ENCODE measurements around the gene UACA.
"Not testable (repeated sequence)": the region's sequence is repeated elsewhere in the genome, so short reads cannot be mapped to it uniquely, and the experiment has no call there.

The UACA gene

GRCh38 chr15:70707686-70708300 lies 55.6 kb downstream of the UACA start:
- DNase-seq: no peak

GRCh38 chr15:70704731-70705130 lies 58.6 kb downstream of the UACA start:
- DNase-seq: no peak

DNA sequence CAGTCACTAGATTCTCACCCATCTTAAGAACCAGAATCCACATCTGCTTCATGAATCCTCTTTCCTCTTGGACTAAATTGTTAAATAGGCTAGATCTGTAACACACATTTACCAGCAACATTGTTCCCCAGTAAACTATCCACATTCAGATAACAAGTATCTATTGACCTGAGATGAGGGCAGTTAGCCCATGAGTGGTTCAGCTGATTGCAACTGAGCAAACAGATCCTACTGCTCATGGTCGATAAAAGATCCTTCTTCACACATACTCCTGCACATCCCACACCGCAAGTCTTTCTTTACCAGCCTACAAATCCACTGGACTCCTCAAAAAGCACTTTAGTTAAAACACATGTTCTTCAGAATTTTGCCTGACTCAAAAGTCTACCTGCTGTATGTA lies 59.2 kb downstream of the UACA start:
- DNase-seq: no peak

DNA sequence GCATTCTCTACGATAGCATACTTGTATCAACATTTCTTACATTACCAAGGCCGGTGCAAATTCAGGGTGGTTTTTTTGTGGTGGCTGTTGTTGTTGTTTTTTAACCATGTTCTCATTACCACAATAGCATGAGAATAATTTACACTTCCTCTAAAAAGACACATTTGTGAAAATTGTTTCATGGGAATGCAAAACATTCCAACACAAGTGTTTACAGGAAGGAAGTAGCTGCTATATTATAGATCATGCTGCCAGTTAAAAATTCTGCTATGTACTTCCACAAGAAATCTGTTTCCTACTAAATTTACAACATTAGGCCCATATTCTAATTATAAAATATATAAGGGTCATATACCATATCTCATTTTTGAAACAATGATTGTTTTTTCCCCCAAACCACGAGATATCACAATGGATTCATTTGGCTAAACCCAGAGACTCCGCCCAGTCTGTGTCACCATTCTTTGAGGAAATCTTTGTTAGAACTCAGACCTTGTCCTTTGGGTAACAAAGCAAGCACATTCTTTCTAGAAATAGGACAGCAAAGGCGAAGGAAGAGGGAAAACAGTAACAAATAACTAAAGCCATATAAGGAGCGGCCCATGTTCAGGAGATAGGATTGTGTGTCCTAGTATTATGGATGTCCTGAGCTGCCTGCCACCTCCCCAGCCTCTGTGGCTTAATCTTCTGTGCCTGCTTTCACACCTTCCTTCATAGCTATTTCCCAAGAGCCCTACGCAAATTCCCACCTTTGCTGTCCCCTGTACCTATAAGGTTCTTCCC lies 60.1 kb downstream of the UACA start:
- no peak for DNase-seq

- DNase-seq: no peak
Measured at GRCh38 chr15:70702584-70702983, 60.8 kb downstream of the UACA start.

DNA sequence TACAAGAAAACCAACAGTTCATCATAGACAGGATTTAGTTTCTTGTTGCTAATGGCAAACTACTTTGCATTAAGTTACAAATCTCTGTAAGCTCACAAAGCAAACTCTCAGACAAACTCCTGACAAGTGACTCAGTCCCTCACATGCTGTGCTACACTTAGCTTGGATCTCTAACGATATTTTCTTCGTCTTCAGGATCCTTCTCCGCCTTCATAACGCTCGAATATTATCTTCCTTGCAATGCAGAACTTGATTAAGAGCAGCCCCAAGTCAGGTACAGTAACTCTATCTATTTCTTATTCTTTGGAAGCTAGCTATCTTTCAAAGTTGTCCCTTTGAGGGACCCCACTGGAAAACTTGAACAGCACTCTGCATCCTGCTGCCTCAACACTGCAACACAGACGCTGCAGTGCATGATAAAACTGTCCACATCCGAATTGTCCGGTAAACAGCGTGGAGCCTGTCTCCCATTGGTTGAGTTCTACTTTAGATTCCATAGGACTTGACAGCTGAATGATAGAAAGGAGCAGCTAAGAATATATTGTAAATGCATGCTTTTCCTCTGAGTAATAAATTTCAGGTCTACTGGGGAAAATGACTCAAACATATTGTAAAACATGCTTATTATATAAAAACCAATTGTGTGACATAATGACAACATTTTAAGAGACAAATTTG lies 61.3 kb downstream of the UACA start:
- no peak for DNase-seq

DNA sequence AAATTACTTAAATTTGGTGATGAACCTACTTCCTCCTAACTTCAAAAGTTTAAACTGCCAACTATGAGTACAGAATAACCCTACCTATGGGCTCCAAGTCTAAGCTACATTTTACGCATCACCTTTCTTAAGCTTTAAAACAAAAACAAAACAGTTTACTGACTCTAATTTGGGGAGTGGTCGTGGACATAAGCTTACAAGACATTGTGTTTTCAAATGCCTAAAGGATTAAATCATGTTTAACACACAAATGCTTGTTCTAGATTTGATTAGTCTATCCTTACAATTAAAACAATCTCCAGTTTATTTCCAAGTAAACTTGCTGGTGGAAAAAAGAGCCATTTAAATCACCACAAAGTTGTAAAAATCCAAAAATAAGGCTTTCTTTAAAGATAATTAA lies 62.2 kb downstream of the UACA start:
- no peak for DNase-seq

DNA sequence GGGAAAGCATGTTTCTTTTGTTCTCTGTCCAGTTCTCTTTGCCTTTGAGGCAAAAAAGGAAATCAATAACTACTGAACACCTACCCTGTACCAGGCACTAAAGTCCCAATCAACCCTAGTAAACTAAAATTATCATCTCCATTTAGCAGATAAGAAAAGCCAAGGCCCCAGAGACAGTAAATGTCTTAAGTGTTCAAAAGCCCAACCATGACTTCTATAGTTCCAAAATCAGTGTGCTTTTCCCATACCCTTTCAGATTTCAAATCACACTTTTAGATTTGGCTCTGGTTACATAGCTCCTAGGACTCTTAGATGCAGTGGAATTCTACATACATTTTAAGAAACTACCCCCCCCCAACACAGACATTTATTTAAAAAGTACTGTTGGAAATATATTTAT lies 63.5 kb downstream of the UACA start:
- DNase-seq: no peak

DNA sequence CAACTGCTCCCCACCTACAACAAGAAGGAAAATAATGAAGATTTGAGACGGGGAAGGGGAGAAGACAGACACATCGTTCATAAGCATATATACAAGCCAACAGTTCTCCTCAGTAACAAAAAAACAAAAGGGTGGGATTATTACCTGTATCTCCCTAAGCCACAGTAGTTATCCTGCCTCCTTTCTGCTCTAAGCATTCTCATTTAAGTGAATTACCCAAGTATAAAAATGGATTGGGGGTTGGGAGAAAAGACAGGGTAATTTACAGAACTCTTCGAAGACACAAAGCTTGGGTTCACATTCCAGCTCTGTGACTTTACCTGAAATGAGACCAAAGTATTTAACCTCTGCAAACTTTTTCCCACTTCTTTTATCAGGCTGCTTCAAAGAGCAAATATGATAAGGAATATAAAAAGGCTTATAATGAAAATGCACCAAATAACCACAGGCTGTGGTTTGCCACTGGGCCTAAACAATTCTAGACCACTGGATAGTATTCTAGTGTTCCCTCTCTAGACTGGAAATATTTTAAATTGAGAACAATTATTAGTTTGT lies 64.4 kb downstream of the UACA start:
- DNase-seq: no peak

DNA sequence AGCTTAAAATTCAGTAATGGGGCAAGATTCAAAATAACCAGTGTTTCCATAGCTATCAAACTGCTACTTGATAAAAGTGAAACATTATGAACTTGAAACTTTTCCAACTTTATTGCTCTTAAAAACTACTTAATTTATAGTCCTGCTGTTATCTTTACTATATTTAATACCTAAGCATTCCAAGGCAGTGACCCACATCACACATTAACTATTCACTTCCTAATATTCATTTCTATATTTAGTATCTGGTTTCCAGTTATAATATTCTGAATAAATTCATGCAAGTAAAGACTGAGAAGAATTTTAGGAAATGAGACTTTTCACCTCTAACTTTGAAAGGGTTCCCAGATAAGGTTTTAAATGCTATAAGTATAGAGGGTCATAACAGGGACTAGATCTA lies 64.9 kb downstream of the UACA start:
- no peak for DNase-seq

GRCh38 chr15:70690491-70691276 lies 72.7 kb downstream of the UACA start:
- no peak for DNase-seq

GRCh38 chr15:70690021-70690420 lies 73.3 kb downstream of the UACA start:
- DNase-seq: no peak

DNA sequence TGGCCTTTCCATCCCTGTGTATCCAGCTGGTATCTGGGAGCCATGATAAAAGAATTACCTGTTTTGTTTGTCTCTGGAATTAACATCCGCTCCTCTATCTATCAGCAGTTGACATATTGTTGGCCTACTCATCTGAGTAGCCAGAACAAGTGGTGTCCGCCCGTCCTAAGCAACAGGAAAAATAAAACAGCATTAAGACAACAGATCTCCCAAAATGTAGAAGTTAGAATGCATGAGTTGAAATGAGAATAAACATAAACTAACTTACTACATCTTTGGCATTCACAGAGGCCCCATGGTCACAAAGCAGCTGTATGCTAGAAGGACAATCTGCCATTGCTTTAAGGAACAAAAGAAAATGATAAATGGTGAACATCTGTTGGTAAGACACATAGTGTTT lies 75.9 kb downstream of the UACA start:
- DNase-seq: no peak

GRCh38 chr15:70680817-70681216 lies 82.5 kb downstream of the UACA start:
- DNase-seq: no peak

DNA sequence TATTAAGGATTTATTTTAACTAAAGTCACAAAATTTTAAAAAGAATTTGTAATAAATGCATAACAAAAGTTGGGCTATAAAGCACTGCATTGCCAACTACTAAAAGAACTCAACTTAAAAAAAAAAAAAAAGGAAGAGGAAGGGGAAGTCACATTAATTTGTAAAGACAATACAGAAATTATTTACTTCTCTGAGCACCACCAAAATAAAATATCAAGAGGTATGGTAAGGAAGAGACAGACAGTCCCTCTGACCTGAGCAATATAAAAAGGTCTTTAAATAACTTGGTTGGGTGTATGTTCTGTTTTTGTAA lies 83.5 kb downstream of the UACA start:
- DNase-seq: no peak

- peak in 1 of 2 donors; percentile 60 for DNase-seq
Measured at GRCh38 chr15:70672081-70672480, 91.3 kb downstream of the UACA start.

- DNase-seq: peak in 1 of 2 donors; percentile 28
Measured at GRCh38 chr15:70670680-70671079, 92.7 kb downstream of the UACA start.

DNA sequence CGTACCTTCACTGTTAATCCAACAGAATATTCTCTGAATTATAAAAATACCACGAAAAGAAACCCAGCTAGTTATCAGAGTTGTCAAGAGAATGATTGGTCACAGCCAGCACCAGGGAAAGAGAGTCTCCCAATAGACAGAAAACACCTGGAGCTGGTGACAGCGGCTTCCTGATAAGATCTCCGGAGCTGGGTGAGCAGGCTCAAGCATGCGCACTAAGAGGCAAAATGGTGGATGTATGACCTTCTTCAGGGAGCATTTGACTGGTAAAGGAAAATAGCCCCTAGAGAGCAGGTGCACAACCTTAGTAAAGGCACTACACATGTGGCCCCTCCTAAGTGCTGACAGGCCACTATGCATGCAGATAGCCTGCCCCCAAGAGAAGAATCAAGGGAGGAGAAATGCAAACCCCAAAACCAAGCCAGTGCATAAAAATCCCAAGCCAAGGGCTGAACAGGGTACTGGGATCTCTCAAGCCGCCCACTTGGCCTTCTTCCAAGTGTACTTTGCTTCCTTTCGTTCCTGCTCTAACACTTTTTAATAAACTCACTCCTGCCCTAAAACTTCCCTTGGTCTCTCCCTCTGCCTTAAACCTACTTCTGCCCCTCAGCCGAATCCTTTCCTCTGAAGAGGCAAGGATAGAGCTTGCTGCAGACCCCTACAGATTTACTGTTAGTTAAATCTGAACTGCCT lies 93.2 kb downstream of the UACA start:
- no peak for DNase-seq

DNA sequence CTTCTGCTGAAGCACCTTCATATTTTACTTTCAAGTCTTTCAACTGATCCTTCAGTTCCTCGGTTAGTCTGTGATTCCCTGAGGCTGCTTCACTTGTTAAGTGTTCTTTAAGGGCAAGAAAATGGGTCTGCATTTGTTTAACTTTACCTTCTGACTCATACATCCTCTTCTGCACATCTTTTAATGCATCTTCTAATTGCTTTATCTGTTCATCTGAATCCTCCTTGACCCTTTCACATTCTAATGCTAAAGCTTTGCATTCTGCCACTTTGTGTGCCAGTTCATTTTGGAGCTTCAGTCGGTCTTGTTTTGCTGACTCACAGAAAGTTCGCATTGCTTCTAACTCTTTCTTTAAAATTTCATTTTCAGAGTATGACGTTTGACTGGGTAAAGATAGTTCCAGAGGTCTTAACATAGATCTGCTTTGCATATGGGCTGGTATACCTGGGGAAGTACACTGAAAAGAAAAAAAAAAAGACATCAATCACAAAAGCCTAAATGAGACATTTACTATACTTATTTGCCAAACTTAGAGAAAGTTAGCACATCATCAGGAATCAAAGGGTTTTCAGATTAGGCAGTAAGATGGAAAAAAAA lies 94.3 kb downstream of the UACA start:
- no peak for DNase-seq

DNA sequence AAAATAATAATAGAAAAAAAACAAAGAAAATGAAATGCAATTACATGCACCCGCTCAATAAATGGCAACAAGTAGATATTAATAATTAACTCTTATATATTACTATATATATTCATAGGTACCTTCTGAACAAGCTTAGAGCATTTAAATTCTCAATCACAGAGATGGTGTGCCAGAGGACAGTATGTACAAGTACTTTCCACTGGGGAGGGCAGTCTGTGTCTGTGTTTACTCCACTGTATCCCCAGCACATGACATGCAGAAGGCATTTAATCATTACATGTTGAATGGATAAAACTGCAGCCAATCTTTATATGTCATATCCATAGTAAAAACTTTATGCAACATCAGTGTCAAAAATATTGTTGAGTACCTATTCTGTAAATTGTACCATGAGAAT lies 97.8 kb downstream of the UACA start:
- DNase-seq: no peak

GRCh38 chr15:70664494-70664893 lies 98.9 kb downstream of the UACA start:
- DNase-seq: no peak

DNA sequence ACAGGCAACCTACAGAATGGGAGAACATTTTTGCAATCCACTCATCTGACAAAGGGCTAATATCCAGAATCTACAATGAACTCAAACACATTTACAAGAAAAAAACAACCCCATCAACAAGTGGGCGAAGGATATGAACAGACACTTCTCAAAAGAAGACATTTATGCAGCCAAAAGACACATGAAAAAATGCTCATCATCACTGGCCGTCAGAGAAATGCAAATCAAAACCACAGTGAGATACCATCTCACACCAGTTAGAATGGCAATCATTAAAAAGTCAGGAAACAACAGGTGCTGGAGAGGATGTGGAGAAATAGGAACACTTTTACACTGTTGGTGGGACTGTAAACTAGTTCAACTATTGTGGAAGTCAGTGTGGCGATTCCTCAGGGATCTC lies 100.3 kb downstream of the UACA start:
- DNase-seq: not testable (repeated sequence)

Measured in CD4-positive, alpha-beta T cell treated with Interleukin-4 for 1 hour (primary cell).